Heart left ventricle (tissue), 16 donors: ENCODE data around the gene IL2RA. TPM values are rescaled to one million over a fixed set of nuclear protein-coding genes. Genes with fewer than 3 reads are reported as not detected.

Source experiments
- ATAC-seq, 4 donors: fragments of 200-7000 bp; cut with Tn5 transposase; one replicate each; pipeline ENCODE4 v1.9.1; 2020 to 2022; ENCODE audit warnings: moderate library complexity in 4 of 4, mild to moderate bottlenecking in 3 of 4, moderate number of reproducible peaks in 1 of 4
- DNase-seq, 5 donors: peaks; one replicate each; pipeline ENCODE4 v3.0.0-alpha.2; 2020
- H3K27ac ChIP-seq, 12 donors: fragments of 200-600 bp; sonication (generic) in 4 of 12; one replicate each; pipeline versions ENCODE4 v1.5.0 to v1.8.0; 2016 to 2022; ENCODE audit warnings: mild to moderate bottlenecking in 2 of 12
- H3K27me3 ChIP-seq, 9 donors: fragments of 200-600 bp; sonication (generic) in 2 of 9; one replicate each; pipeline versions ENCODE4 v1.5.1 to v1.8.0; 2016 to 2022; ENCODE audit warnings: mild to moderate bottlenecking in 3 of 9
- H3K36me3 ChIP-seq, 9 donors: fragments of 200-600 bp; sonication (generic) in 2 of 9; one replicate each; pipeline versions ENCODE4 v1.5.0 to v1.8.0; 2018 to 2022; ENCODE audit warnings: mild to moderate bottlenecking in 2 of 9
- H3K4me1 ChIP-seq, 12 donors: fragments of 200-600 bp; sonication (generic) in 4 of 12; one replicate each; pipeline versions ENCODE4 v1.5.0 to v1.8.0; 2016 to 2022; ENCODE audit warnings: mild to moderate bottlenecking in 3 of 12
- H3K4me3 ChIP-seq, 12 donors: fragments of 200-600 bp; sonication (generic) in 4 of 12; one replicate each; pipeline versions ENCODE4 v1.5.0 to v1.8.0; 2017 to 2022; ENCODE audit warnings: mild to moderate bottlenecking in 9 of 12, moderate library complexity in 4 of 12
- H3K9me3 ChIP-seq, 12 donors: fragments of 200-600 bp; sonication (generic) in 4 of 12; one replicate each; pipeline versions ENCODE4 v1.5.0 to v1.8.0; 2016 to 2022; ENCODE audit warnings: mild to moderate bottlenecking in 1 of 12
- CTCF ChIP-seq, 12 donors: fragments of 200-600 bp; sonication (generic) in 4 of 12; IDR thresholded peaks; one replicate each; pipeline versions ENCODE4 v1.5.0 to v1.8.0; 2018 to 2022; ENCODE audit warnings: antibody characterized with exemption in 12 of 12, mild to moderate bottlenecking in 5 of 12
- POLR2A ChIP-seq, 2 donors: fragments of 450-650 bp; IDR thresholded peaks; one replicate each; pipeline ENCODE4 v1.6.1; 2017; ENCODE audit warnings: antibody characterized with exemption in 2 of 2, mild to moderate bottlenecking in 2 of 2, moderate library complexity in 2 of 2
- WGBS, 4 donors: extraction: QIAGEN DNeasy Blood & Tissue Kit in 2 of 4; methylation state at CpG; one replicate each; pipeline versions ENCODE4 v1.1.5 to v1.1.7; 2013 to 2018; 5-methylcytosine and 5-hydroxymethylcytosine counted together
- intact Hi-C, 10 donors: fragments of 100-400 bp; cut with DNase I; formaldehyde crosslinking; loops; one replicate each; pipeline versions ENCODE4 v1.11.1 to v1.14.2; 2022
- polyA plus RNA-seq, 2 donors: library from polyadenylated mRNA; stranded (reverse); fragments of 200-250 nt; gene quantifications; one replicate each; pipeline ENCODE4 v1.2.3, GENCODE V29; 2013
- total RNA-seq, 9 donors: library from RNA; depleted of rRNA in 2 of 9; stranded (reverse); fragments of >200 nt in 2 of 9; fragmentation: NEBNext Ultra II Directional in 3 of 9; extraction: Animal tissue kit (Norgen Biotek cat#: 25700) in 3 of 9; gene quantifications; one replicate each; pipeline versions ENCODE4 v1.1.0 to v1.2.4, GENCODE V29; 2016 to 2023
- donor health status: ischemic (EF 13 %, LVEDD 7.1; RV severe dilation, severe dysfunction).
- donor health status: healthy with polysubstance abuse.
- donor health status: DM: no; HTN: yes; CAD: no.
- donor health status: DM: no; HTN: no; CAD: no.
- donor health status: ischemic (EF 25% LVEDD 6.9; RV normal size, moderate dysfunction).
- donor health status: ischemic (EF 25% LVEDD 5.7; RV mildly dilated, moderate dysfunction).
- donor health status: healthy.
- donor health status: DM: yes; HTN: yes; CAD: no.
- donor health status: ischemic (EF 35%, LVEDD 5.7; RV mildly dilated, moderate dysfunction).
- donor health status: nonischemic (EF 11% LVEDD 7.7; RV severe dilation, severe dysfunction).
- donor health status: DM: yes; HTN: yes; CAD: no.
- donor health status: PGD.
- donor health status: ischemic (EF 29% LVEDD 5.4; RV normal size, mild dysfunction).
- donor health status: nonischemic (EF 23%, LVEDD 6.1; RV moderate dilation, normal function).

The IL2RA gene
- total and polyA plus RNA-seq, 11 donors, result 0.11 to 11.1 (median 0.90) TPM; not detected in 1

GRCh38 chr10:6089334-6090219 is 27.4 kb upstream of the IL2RA start:
- no peak for TF ChIP-seq CTCF (IDR thresholded peaks at IDR 0.05)
- TF ChIP-seq POLR2A (IDR thresholded peaks at IDR 0.05), result no peak
- no peaks in the 10 kb centered on the region for H3K27me3 ChIP-seq
- H3K36me3 ChIP-seq, result no peaks in the 10 kb centered on the region
- no peaks in the 10 kb centered on the region for H3K9me3 ChIP-seq
- peaks cover 7 to 63% (median 52%) of the 10 kb centered on the region in 12 donors for H3K4me1 ChIP-seq
- intact Hi-C loops, result loop anchor here in 9 of 10 donors (1.0 to 10.0 kb wide), 17 partner anchors 37 to 313 kb away; partner anchors contain the start of genes ANKRD16 (in 1 of the 9), FBH1 (in 1 of the 9) and PFKFB3 (in 1 of the 9)
- peak in 2 of 4 donors; percentile 5 for ATAC-seq
- peak overlapping the region; percentile 78 to 95 (median 92) for H3K4me3 ChIP-seq
- 0 to 1% (median 1%) methylated on average over 47 to 53 of the region's 53 CpGs for WGBS, 4 donors
- DNase-seq, result peak in 4 of 5 donors; percentile 19 to 70 (median 27)
- peak overlapping the region; percentile 81 to 95 (median 91) for H3K27ac ChIP-seq

- Histone ChIP-seq H3K4me1 (peaks cover 7 to 64% (median 48%) of the 10 kb centered on the region in 12 donors), H3K36me3 (no peaks in the 10 kb centered on the region), H3K4me3 (peak within 1 kb of the TSS; percentile 78 to 95 (median 92)), H3K27ac (peak within 1 kb of the TSS; percentile 81 to 95 (median 91)), H3K9me3 (no peaks in the 10 kb centered on the region), H3K27me3 (no peaks in the 10 kb centered on the region)
- peak; percentile 94 to 98 (median 96) for DNase-seq
- 0 to 1% (median 0%) methylated on average over 40 to 77 of the region's 77 CpGs for WGBS, 4 donors
- peak; percentile 71 to 97 (median 92) for ATAC-seq
- peak in 1 of 2 donors; percentile 73 for TF ChIP-seq POLR2A (IDR thresholded peaks at IDR 0.05)
- peak; percentile 99 to 100 (median 100) for TF ChIP-seq CTCF (IDR thresholded peaks at IDR 0.05)
- intact Hi-C loops, result loop anchor here in 9 of 10 donors (1.0 to 10.0 kb wide), 16 partner anchors 36 to 313 kb away; partner anchors contain the start of genes ANKRD16 (in 1 of the 9), FBH1 (in 1 of the 9) and PFKFB3 (in 1 of the 9)
These were observed 26.7 kb upstream of the IL2RA start, which contains the start of gene RBM17 for GRCh38 chr10:6088721-6089333. TSS of gene RBM17 (plus strand) at chr10:6089034. CDS start at chr10:6097066, 8,032 bp downstream.

GRCh38 chr10:6086375-6087233 is 24.4 kb upstream of the IL2RA start:
- no peaks in the 10 kb centered on the region for H3K36me3 ChIP-seq
- 14 to 16% (median 15%) methylated on average over 19 of the region's 19 CpGs for WGBS, 4 donors
- DNase-seq (peak; percentile 87 to 94 (median 89)), ATAC-seq (peak; percentile 68 to 85 (median 72))
- peak overlapping the region in 11 of 12 donors; percentile 38 to 80 (median 70) for H3K27ac ChIP-seq
- intact Hi-C loops, result loop anchor here in 9 of 10 donors (2.0 to 10.0 kb wide), 10 partner anchors 34 to 316 kb away; partner anchors contain the start of genes ANKRD16 (in 1 of the 9) and FBH1 (in 1 of the 9)
- peaks cover 7 to 57% (median 42%) of the 10 kb centered on the region in 12 donors for H3K4me1 ChIP-seq
- peak overlapping the region in 7 of 12 donors; percentile 6 to 44 (median 29) for H3K4me3 ChIP-seq
- no peaks in the 10 kb centered on the region for H3K27me3 ChIP-seq
- H3K9me3 ChIP-seq, result no peaks in the 10 kb centered on the region
- TF ChIP-seq CTCF (IDR thresholded peaks at IDR 0.05), result peak; percentile 49 to 97 (median 76)
- TF ChIP-seq POLR2A (IDR thresholded peaks at IDR 0.05), result no peak
